DOHH2 (cell line): ENCODE measurements around the gene HLA-C.

Experiments
- H3F3A ChIP-seq: fragments of 200-600 bp; sonication (generic), shearing (Covaris generic); 2 replicates; pipeline ENCODE4 v1.6.0; 2016; ENCODE audit warnings: antibody characterized with exemption, mild to moderate bottlenecking; ENCODE audit not compliant: control insufficient read depth, insufficient read depth
- H3K27ac ChIP-seq: fragments of 200-600 bp; sonication (generic); 2 replicates; pipeline ENCODE4 v1.5.1; 2014; ENCODE audit warnings: low read depth, mild to moderate bottlenecking, low read length, moderate library complexity
- H3K27me3 ChIP-seq: fragments of 200-600 bp; sonication (generic); 2 replicates; pipeline ENCODE4 v1.6.1; 2014; ENCODE audit warnings: mild to moderate bottlenecking, low read length, mixed read lengths; ENCODE audit not compliant: control insufficient read depth
- H3K36me3 ChIP-seq: fragments of 200-600 bp; sonication (generic); 2 replicates; pipeline ENCODE4 v1.6.1; 2014; ENCODE audit warnings: mild to moderate bottlenecking, low read length, moderate library complexity, mixed read lengths; ENCODE audit not compliant: control insufficient read depth
- H3K4me1 ChIP-seq: fragments of 200-600 bp; sonication (generic); 2 replicates; pipeline ENCODE4 v1.6.1; 2014; ENCODE audit warnings: mild to moderate bottlenecking, low read length, mixed read lengths; ENCODE audit not compliant: control insufficient read depth
- H3K4me2 ChIP-seq: fragments of 200-600 bp; sonication (generic); 2 replicates; pipeline ENCODE4 v1.6.0; 2014; ENCODE audit warnings: mild to moderate bottlenecking, low read length, moderate library complexity
- H3K4me3 ChIP-seq: fragments of 200-600 bp; sonication (generic); 2 replicates; pipeline ENCODE4 v1.5.1; 2014; ENCODE audit warnings: mild to moderate bottlenecking, low read length, mixed read lengths
- H3K79me2 ChIP-seq: fragments of 200-600 bp; sonication (generic); 2 replicates; pipeline ENCODE4 v1.6.1; 2014; ENCODE audit warnings: mild to moderate bottlenecking, low read length, mixed read lengths; ENCODE audit not compliant: control insufficient read depth
- H3K9me2 ChIP-seq: fragments of 200-600 bp; sonication (generic); replicated peaks from 2 replicates; pipeline ENCODE4 v1.6.1; 2014; ENCODE audit warnings: mild to moderate bottlenecking, low read length, mixed read lengths; ENCODE audit not compliant: control insufficient read depth
- H3K9me3 ChIP-seq: fragments of 200-600 bp; sonication (generic); 2 replicates; pipeline ENCODE4 v1.6.1; 2014; ENCODE audit warnings: antibody characterized with exemption, low read length, mixed read lengths; ENCODE audit not compliant: control insufficient read depth, insufficient read depth
- H4K20me1 ChIP-seq: fragments of 200-600 bp; sonication (generic); 2 replicates; pipeline ENCODE4 v1.6.0; 2014; ENCODE audit warnings: low read depth, mild to moderate bottlenecking, antibody characterized with exemption, low read length, moderate library complexity; ENCODE audit not compliant: control insufficient read depth, insufficient read depth
- EZH2phosphoT487 ChIP-seq: fragments of 200-600 bp; sonication (generic); IDR thresholded peaks from 2 replicates; pipeline ENCODE4 v1.6.1; 2017; ENCODE audit warnings: borderline replicate concordance, mild to moderate bottlenecking, antibody characterized with exemption, low read length, moderate library complexity, mixed read lengths
- TF ChIP-seq, protein P1 (sequence below): fragments of 200-600 bp; sonication (generic); IDR thresholded peaks from one replicate; pipeline ENCODE4 v1.5.1; 2014; ENCODE audit warnings: antibody characterized with exemption, mild to moderate bottlenecking, low read depth, low read length; ENCODE audit not compliant: poor library complexity, severe bottlenecking

The HLA-C gene

DNA sequence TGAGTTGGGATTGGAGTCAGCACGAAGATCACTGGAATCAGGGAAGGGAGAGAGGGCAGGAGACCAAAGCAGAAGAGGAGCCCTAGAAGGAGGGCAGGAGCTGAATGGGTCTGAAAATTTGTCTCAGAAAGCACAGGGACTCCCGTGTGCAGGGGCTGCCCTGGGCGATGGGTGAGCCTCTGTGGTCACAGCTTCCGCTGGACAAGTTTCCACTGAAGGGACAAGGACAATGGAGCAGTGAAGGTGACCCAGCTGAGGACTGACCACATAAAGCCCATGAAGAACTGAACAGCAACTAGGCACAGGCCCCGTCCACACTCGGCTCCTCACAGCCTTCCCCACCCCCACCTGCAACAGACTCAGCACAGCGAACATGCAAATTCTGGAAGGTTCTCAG, 3.5 kb downstream of the HLA-C start:
- no peak overlapping the region for H3K4me3 ChIP-seq
- no peaks in the 10 kb centered on the region for H3K27me3 ChIP-seq
- TF ChIP-seq, protein P1, sequence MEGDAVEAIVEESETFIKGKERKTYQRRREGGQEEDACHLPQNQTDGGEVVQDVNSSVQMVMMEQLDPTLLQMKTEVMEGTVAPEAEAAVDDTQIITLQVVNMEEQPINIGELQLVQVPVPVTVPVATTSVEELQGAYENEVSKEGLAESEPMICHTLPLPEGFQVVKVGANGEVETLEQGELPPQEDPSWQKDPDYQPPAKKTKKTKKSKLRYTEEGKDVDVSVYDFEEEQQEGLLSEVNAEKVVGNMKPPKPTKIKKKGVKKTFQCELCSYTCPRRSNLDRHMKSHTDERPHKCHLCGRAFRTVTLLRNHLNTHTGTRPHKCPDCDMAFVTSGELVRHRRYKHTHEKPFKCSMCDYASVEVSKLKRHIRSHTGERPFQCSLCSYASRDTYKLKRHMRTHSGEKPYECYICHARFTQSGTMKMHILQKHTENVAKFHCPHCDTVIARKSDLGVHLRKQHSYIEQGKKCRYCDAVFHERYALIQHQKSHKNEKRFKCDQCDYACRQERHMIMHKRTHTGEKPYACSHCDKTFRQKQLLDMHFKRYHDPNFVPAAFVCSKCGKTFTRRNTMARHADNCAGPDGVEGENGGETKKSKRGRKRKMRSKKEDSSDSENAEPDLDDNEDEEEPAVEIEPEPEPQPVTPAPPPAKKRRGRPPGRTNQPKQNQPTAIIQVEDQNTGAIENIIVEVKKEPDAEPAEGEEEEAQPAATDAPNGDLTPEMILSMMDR: no peak
- no peak for TF ChIP-seq EZH2phosphoT487
- peaks cover 17% of the 10 kb centered on the region for H3K79me2 ChIP-seq
- H3K27ac ChIP-seq: no peak overlapping the region
- H3K9me3 ChIP-seq: no peaks in the 10 kb centered on the region
- no peak overlapping the region for H3K4me2 ChIP-seq
- H3K36me3 ChIP-seq: peaks cover 34% of the 10 kb centered on the region
- H3F3A ChIP-seq: 0 out of 2 replicates have a peak, but pooled peaks cover 3% of the 10 kb centered on the region
- peaks cover 8% of the 10 kb centered on the region; the same call in 1 of the 2 replicates for H4K20me1 ChIP-seq
- H3K9me2 ChIP-seq: no peaks in the 10 kb centered on the region
- peaks cover 39% of the 10 kb centered on the region for H3K4me1 ChIP-seq

DNA sequence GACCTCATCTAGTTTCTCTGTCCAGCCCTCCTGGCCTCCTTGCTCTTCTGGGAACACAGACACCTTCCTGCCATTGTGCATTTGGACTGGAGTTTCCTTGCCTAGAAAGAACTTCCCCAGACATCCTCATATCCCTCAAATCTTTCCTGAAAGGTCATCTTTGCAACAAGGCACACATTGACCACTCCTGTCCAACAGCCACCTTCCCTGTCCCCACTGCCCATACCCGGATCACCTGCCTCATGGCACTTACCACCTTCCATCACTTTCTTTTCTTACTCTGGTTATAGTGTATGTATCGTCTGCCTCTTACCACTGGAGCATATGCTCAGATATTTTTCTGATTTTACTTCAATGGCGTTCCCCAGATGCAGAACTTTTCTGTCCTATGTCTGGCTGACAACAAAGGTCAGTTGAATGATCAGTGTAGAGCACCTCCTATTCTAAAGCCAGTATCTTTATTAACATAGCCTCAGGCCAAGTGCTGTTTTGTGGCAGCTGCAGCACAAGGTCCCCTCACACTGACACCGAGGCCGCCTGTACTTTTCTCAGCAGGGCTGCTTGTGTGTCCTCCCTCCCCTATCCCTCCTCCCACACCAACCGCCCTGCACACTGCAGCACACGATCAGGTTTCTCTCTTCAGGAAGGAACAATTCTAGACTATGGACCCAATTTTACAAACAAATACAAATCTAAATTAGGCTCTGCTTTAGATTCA, 4.1 kb downstream of the HLA-C start:
- Histone ChIP-seq H3K4me3 (no peak overlapping the region), H3K9me2 (no peaks in the 10 kb centered on the region), H3K27ac (no peak overlapping the region), H3K27me3 (no peaks in the 10 kb centered on the region), H3K79me2 (peaks cover 17% of the 10 kb centered on the region), H3K36me3 (peaks cover 34% of the 10 kb centered on the region), H3F3A (0 out of 2 replicates have a peak, but pooled peaks cover 3% of the 10 kb centered on the region), H3K4me1 (peaks cover 33% of the 10 kb centered on the region), H3K4me2 (no peak overlapping the region), H4K20me1 (peaks cover 8% of the 10 kb centered on the region; the same call in 1 of the 2 replicates), H3K9me3 (peaks cover 2% of the 10 kb centered on the region)
- TF ChIP-seq, protein P1: no peak
- TF ChIP-seq EZH2phosphoT487: no peak

DNA sequence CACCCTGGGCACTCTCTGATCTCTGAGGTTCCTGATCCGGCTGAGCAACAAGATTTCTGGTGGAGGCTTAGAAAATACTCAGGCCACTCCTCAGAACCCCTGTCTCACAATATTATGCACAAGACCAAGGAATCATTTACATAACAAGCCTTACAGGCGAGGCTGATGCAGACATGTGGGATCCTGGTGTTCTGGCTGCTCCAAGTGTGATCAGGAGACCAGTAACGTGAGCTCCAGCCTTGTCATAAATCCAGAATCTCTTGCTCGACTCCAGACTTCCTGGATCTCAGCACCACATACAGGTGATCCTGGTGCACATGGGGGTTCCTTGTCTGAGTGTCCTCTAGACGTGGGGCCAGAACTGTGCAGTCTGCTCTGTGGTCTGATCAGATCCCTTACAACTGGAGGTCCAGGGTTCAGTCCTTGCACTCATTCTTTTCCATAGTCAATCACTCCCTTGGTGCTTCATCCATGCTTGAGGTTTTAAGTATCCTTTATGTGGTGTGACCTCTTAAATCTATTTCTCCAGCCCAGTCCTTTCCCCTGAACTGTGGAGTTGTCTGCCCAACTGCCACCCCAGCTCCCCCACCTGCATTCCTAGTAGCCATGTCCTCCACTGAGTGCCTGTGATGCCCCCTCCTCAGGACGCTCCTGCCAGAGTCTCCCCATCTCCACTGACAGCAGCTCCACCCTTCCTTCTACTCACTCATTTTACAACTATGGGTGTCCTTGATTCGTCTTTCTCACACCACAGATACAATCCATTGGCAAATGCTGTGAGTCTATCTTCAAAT, 5.1 kb downstream of the HLA-C start:
- TF ChIP-seq, protein P1: no peak
- TF ChIP-seq EZH2phosphoT487: no peak
- H3K27me3 ChIP-seq: no peaks in the 10 kb centered on the region
- H3K4me2 ChIP-seq: no peak overlapping the region
- peaks cover 8% of the 10 kb centered on the region; the same call in 1 of the 2 replicates for H4K20me1 ChIP-seq
- H3K9me2 ChIP-seq: no peaks in the 10 kb centered on the region
- H3K36me3 ChIP-seq: peaks cover 33% of the 10 kb centered on the region
- no peak overlapping the region for H3K4me3 ChIP-seq
- H3K27ac ChIP-seq: no peak overlapping the region
- H3K79me2 ChIP-seq: peaks cover 16% of the 10 kb centered on the region
- peaks cover 26% of the 10 kb centered on the region for H3K4me1 ChIP-seq
- 0 out of 2 replicates have a peak, but pooled peaks cover 3% of the 10 kb centered on the region for H3F3A ChIP-seq
- H3K9me3 ChIP-seq: peaks cover 6% of the 10 kb centered on the region
